Caco-2 (cell line): ENCODE data around the gene TIGD4. TPM values are rescaled to one million over a fixed set of nuclear protein-coding genes. Genes with fewer than 3 reads are reported as not detected.

ENCODE experiments used
- BruUV-seq: library from RNA; stranded (reverse); fragments of 400-500 nt; replicated peaks from 2 replicates; lab custom pipeline; 2021; lab: Mats Ljungman, UMichigan
- CTCF ChIA-PET: fragments of 300-600 bp; sonication (Branson Sonifier 250); formaldehyde crosslinking; loops from one replicate; lab custom pipeline; 2022; ENCODE audit warnings: antibody characterized with exemption; lab: Charles Lee
- POLR2A ChIA-PET: fragments of 300-600 bp; sonication (Branson Sonifier 250); formaldehyde crosslinking; loops from one replicate; lab custom pipeline; 2022; ENCODE audit warnings: antibody characterized with exemption; lab: Charles Lee
- DNase-seq, 2 experiments: peaks; one replicate each; pipeline versions ENCODE4 v3.0.0 to v3.0.0-alpha.2; 2020 to 2022
- H3K27me3 ChIP-seq: replicated peaks from 2 replicates; pipeline ENCODE4 v1.6.0; 2011; ENCODE audit warnings: low read length; ENCODE audit not compliant: control insufficient read depth, insufficient read depth
- H3K36me3 ChIP-seq: 2 replicates; pipeline ENCODE4 v1.5.1; 2011; ENCODE audit warnings: low read length; ENCODE audit not compliant: control insufficient read depth, insufficient read depth
- H3K4me1 ChIP-seq: fragments of 250-450 bp; sonication (Bioruptor Pico); 2 replicates; pipeline ENCODE4 v1.5.1; 2020; ENCODE audit warnings: mild to moderate bottlenecking
- H3K4me3 ChIP-seq: 2 replicates; pipeline ENCODE4 v1.5.1; 2011; ENCODE audit warnings: low read depth, mild to moderate bottlenecking, control low read depth, low read length
- H3K9me3 ChIP-seq: fragments of 250-450 bp; sonication (Bioruptor Pico); 2 replicates; pipeline ENCODE4 v1.5.1; 2020; ENCODE audit warnings: mild to moderate bottlenecking, moderate library complexity
- H3K27ac Mint-ChIP-seq: one replicate; pipeline ENCODE4 v1.8.0; 2022; ENCODE audit warnings: mixed read lengths; ENCODE audit not compliant: unreplicated experiment
- H3K27me3 Mint-ChIP-seq: one replicate; pipeline ENCODE4 v1.8.0; 2022; ENCODE audit warnings: mixed read lengths; ENCODE audit not compliant: insufficient read depth, unreplicated experiment
- H3K36me3 Mint-ChIP-seq: one replicate; pipeline ENCODE4 v1.8.0; 2022; ENCODE audit warnings: mild to moderate bottlenecking, mixed read lengths; ENCODE audit not compliant: insufficient read depth, unreplicated experiment
- H3K4me1 Mint-ChIP-seq: one replicate; pipeline ENCODE4 v1.8.0; 2022; ENCODE audit warnings: low read depth, mixed read lengths; ENCODE audit not compliant: unreplicated experiment
- H3K4me3 Mint-ChIP-seq: one replicate; pipeline ENCODE4 v1.8.0; 2022; ENCODE audit warnings: mild to moderate bottlenecking, moderate library complexity, mixed read lengths; ENCODE audit not compliant: unreplicated experiment
- H3K9me3 Mint-ChIP-seq: one replicate; pipeline ENCODE4 v1.8.0; 2022; ENCODE audit warnings: mixed read lengths; ENCODE audit not compliant: unreplicated experiment
- intact Hi-C: fragments of 100-400 bp; cut with micrococcal nuclease; formaldehyde crosslinking; loops from one replicate; pipeline ENCODE4 v1.10.0; 2022; ENCODE audit not compliant: unreplicated experiment
- total RNA-seq: library from RNA; stranded (reverse); gene quantifications from 2 replicates; pipeline ENCODE4 v1.2.3, GENCODE V29; 2022
- TF ChIP-seq, protein P1 (sequence below), 2 experiments: fragments of 200-600 bp in 1 of 2; IDR thresholded peaks; 1 replicate in 1 of 2; 2 replicates in 1 of 2; pipeline versions ENCODE4 v1.5.1 to v1.8.0; 2011 to 2022; ENCODE audit warnings: antibody characterized with exemption in 1 of 2, control low read depth in 1 of 2, inconsistent platforms in 1 of 2, low read depth in 1 of 2, low read length in 1 of 2, mild to moderate bottlenecking in 1 of 2, moderate library complexity in 1 of 2; ENCODE audit not compliant: insufficient read depth in 1 of 2, severe bottlenecking in 1 of 2, unreplicated experiment in 1 of 2

TIGD4 gene
- total RNA-seq, 1 experiment from 2014 or later, result 1.0 TPM

DNA sequence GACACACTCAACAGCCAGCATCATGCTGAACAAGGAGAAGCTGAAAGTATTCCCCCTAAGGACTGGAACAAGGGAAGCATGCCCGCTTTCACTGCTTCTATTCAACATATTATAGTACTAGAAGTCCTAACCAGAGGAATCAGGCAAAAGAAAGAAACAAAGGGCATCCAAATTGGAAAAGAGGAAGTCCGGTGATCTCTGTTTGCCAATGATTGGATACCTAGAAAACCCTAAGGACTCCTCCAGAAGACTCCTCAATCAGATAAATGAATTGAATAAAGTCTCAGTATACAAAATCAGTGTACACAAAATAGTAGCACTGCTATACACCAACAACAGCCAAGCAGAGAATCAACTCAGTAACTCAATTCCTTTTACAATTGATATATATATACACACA, 45.0 kb upstream of the TIGD4 start:
- Histone ChIP-seq H3K4me3 (no peak overlapping the region), H3K36me3 (no peaks in the 10 kb centered on the region), H3K4me1 (no peaks in the 10 kb centered on the region), H3K9me3 (0 out of 2 replicates have a peak, but pooled peaks cover 3% of the 10 kb centered on the region), H3K27me3 (no peaks in the 10 kb centered on the region)
- CTCF ChIA-PET, result no interaction called here
- no peaks in the 10 kb centered on the region for H3K27me3 Mint-ChIP-seq
- H3K4me3 Mint-ChIP-seq, result no peak overlapping the region
- intact Hi-C loops, result no loop called here
- H3K9me3 Mint-ChIP-seq, result no peaks in the 10 kb centered on the region
- BruUV-seq, result no TSS peak
- POLR2A ChIA-PET, result no interaction called here
- no peak for DNase-seq
- no peak overlapping the region for H3K27ac Mint-ChIP-seq
- peaks cover 7% of the 10 kb centered on the region for H3K36me3 Mint-ChIP-seq
- TF ChIP-seq, protein P1, sequence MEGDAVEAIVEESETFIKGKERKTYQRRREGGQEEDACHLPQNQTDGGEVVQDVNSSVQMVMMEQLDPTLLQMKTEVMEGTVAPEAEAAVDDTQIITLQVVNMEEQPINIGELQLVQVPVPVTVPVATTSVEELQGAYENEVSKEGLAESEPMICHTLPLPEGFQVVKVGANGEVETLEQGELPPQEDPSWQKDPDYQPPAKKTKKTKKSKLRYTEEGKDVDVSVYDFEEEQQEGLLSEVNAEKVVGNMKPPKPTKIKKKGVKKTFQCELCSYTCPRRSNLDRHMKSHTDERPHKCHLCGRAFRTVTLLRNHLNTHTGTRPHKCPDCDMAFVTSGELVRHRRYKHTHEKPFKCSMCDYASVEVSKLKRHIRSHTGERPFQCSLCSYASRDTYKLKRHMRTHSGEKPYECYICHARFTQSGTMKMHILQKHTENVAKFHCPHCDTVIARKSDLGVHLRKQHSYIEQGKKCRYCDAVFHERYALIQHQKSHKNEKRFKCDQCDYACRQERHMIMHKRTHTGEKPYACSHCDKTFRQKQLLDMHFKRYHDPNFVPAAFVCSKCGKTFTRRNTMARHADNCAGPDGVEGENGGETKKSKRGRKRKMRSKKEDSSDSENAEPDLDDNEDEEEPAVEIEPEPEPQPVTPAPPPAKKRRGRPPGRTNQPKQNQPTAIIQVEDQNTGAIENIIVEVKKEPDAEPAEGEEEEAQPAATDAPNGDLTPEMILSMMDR (IDR thresholded peaks at IDR 0.05; ENCODE audit: insufficient read depth in 1 of 2, low read depth in 1 of 2, low read length in 1 of 2, severe bottlenecking in 1 of 2, unreplicated experiment in 1 of 2), result no peak
- no peaks in the 10 kb centered on the region for H3K4me1 Mint-ChIP-seq

DNA sequence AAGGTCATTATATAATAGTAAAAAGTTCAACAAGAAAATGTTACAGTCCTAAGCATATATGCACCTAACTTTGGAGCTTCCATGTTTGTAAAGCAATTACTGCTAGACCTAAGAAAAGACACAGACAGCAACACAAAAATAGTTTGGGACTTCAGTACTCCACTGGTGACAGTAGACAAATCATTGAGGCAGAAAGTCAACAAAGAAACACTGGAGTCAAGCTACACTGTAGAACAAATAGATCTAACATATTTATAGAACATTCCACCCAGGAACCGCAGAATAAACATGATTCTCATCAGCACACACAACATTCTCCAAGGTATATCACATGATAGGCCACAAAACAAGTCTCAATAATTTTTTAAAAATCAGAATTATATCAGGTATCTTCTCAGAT, 42.8 kb upstream of the TIGD4 start:
- Mint-ChIP-seq H3K4me3 (no peak overlapping the region), H3K36me3 (peaks cover 13% of the 10 kb centered on the region), H3K27ac (no peak overlapping the region), H3K27me3 (no peaks in the 10 kb centered on the region), H3K9me3 (no peaks in the 10 kb centered on the region), H3K4me1 (no peaks in the 10 kb centered on the region)
- ChIA-PET CTCF (no interaction called here), POLR2A (no interaction called here)
- BruUV-seq, result no TSS peak
- no peak overlapping the region for H3K4me3 ChIP-seq
- 0 out of 2 replicates have a peak, but pooled peaks cover 3% of the 10 kb centered on the region for H3K9me3 ChIP-seq
- TF ChIP-seq, protein P1 (IDR thresholded peaks at IDR 0.05; ENCODE audit: insufficient read depth in 1 of 2, low read depth in 1 of 2, low read length in 1 of 2, severe bottlenecking in 1 of 2, unreplicated experiment in 1 of 2), result no peak
- no peaks in the 10 kb centered on the region for H3K27me3 ChIP-seq
- intact Hi-C loops, result no loop called here
- no peaks in the 10 kb centered on the region for H3K4me1 ChIP-seq
- no peaks in the 10 kb centered on the region; the same call in 1 of the 2 replicates for H3K36me3 ChIP-seq
- DNase-seq, result no peak

DNA sequence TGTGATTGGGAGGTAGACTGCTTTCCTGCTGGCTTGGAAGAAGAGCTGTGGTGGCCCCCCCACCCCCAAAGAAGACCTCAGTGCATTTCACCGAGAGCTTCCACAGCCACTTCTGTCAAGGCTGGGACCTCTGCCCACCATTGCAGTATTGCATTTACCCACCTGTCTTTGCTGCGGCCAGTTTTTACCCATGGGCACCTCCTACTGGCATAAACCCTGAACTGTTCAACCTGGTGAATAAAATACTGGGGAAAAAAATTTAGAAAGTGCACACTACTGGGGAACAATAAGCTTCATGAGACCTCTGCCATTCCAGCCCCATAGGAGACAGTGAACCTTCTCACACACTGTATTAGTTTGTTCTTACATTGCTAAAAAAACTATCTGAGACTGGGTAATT, 40.5 kb upstream of the TIGD4 start:
- Histone ChIP-seq H3K4me1 (no peaks in the 10 kb centered on the region), H3K36me3 (no peaks in the 10 kb centered on the region; the same call in 1 of the 2 replicates), H3K27me3 (no peaks in the 10 kb centered on the region), H3K4me3 (no peak overlapping the region), H3K9me3 (0 out of 2 replicates have a peak, but pooled peaks cover 3% of the 10 kb centered on the region)
- Mint-ChIP-seq H3K36me3 (peaks cover 23% of the 10 kb centered on the region), H3K27ac (no peak overlapping the region), H3K4me3 (no peak overlapping the region), H3K4me1 (peaks cover 6% of the 10 kb centered on the region), H3K9me3 (no peaks in the 10 kb centered on the region), H3K27me3 (no peaks in the 10 kb centered on the region)
- TF ChIP-seq, protein P1 (IDR thresholded peaks at IDR 0.05; ENCODE audit: insufficient read depth in 1 of 2, low read depth in 1 of 2, low read length in 1 of 2, severe bottlenecking in 1 of 2, unreplicated experiment in 1 of 2), result no peak
- ChIA-PET CTCF (no interaction called here), POLR2A (no interaction called here)
- DNase-seq, result no peak
- BruUV-seq, result no TSS peak
- intact Hi-C loops, result no loop called here
